Pancreas (tissue), 10 donors: ENCODE results near the gene CALCOCO1. TPM values are rescaled to one million over a fixed set of nuclear protein-coding genes. Genes with fewer than 3 reads are reported as not detected.
"Not testable (repeated sequence)": the region's sequence is repeated elsewhere in the genome, so short reads cannot be mapped to it uniquely, and the experiment has no call there.

ENCODE experiments used
- ATAC-seq, 4 donors: fragments of 200-7000 bp; cut with Tn5 transposase; one replicate each; pipeline versions ENCODE4 v1.8.0 to v1.9.1; 2020; ENCODE audit warnings: mild to moderate bottlenecking in 4 of 4, moderate library complexity in 4 of 4
- DNase-seq, 6 donors: peaks; one replicate each; pipeline ENCODE4 v3.0.0-alpha.2; 2020
- FAIRE-seq: peaks from 2 replicates; lab custom pipeline; 2012; peaks lifted over from hg19 to GRCh38; lab: Jason Lieb, UNC
- H3K27ac ChIP-seq, 4 donors: fragments of 200-600 bp; sonication (generic); 1 replicate in 3 of 4; 2 replicates in 1 of 4; pipeline versions ENCODE4 v1.5.0 to v1.8.0; 2020
- H3K27me3 ChIP-seq, 4 donors: fragments of 200-600 bp; one replicate each; pipeline ENCODE4 v1.8.0; 2021
- H3K36me3 ChIP-seq, 3 donors: fragments of 200-600 bp; sonication (generic) in 1 of 3; one replicate each; pipeline versions ENCODE4 v1.5.0 to v1.8.0; 2020 to 2021
- H3K4me1 ChIP-seq, 3 donors: fragments of 200-600 bp; one replicate each; pipeline ENCODE4 v1.8.0; 2021
- H3K4me3 ChIP-seq, 4 donors: fragments of 200-600 bp; sonication (generic) in 2 of 4; one replicate each; pipeline versions ENCODE4 v1.5.0 to v1.8.0; 2020 to 2021
- H3K9me3 ChIP-seq, 4 donors: fragments of 200-600 bp; one replicate each; pipeline ENCODE4 v1.8.0; 2021
- WGBS, 2 donors: extraction: QIAGEN DNeasy Blood & Tissue Kit; methylation state at CpG; one replicate each; pipeline ENCODE4 v1.1.7; 2013; 5-methylcytosine and 5-hydroxymethylcytosine counted together
- intact Hi-C, 3 donors: fragments of 100-400 bp; cut with DNase I; formaldehyde crosslinking; loops; one replicate each; pipeline versions ENCODE4 v1.11.1 to v1.14.2; 2022
- polyA plus RNA-seq, 2 donors: library from polyadenylated mRNA; stranded (reverse); fragments of 200-250 nt; gene quantifications; one replicate each; pipeline ENCODE4 v1.2.3, GENCODE V29; 2013
- total RNA-seq, 6 donors: library from RNA; stranded (reverse); fragmentation: NEBNext Ultra II Directional in 4 of 6; extraction: Animal tissue kit (Norgen Biotek cat#: 25700) in 4 of 6; gene quantifications; one replicate each; pipeline versions ENCODE4 v1.2.1 to v1.2.4, GENCODE V29; 2021 to 2023
- TF ChIP-seq, protein P1 (sequence below), 4 donors: fragments of 200-600 bp; sonication (generic) in 3 of 4; IDR thresholded peaks; one replicate each; pipeline versions ENCODE4 v1.5.0 to v1.8.0; 2021; ENCODE audit warnings: antibody characterized with exemption in 4 of 4
- donor health status: healthy with polysubstance abuse.
- donor health status: DM: no; HTN: no; CAD: no; lungs with moderate emphysema.
- donor health status: DM: no; HTN: no; CAD: no.
- donor health status: control.
- donor health status: control.
- donor health status: Bipolar disorder and iron deficiency.
- donor health status: DM: yes; HTN: yes; CAD: no.
- donor health status: DM: no; HTN: no; CAD: no.
- donor health status: DM: no; HTN: no; CAD: no.
- donor health status: DM: yes; HTN: yes; CAD: no.

The CALCOCO1 gene
- total and polyA plus RNA-seq, 8 donors, result 28.2 to 103 (median 75.2) TPM

DNA sequence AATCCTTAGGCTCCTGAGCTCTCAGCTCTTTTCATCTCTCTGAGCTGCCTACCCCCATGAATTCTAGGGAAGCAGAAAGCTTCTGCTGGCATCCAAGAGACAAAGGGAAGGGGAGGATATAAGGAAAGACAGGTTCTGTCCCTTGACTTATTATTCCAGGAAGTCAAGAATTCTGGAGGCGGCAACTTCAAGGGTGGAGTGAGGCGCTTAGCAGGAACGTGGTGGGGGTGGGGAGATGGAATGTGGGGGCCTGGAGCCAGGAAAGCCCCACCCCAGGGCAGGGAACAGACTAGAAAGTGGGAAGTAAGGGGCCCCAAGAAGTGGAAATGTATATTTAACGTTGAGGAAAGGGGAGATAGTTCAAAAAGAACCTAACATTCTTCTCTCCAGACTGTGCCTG is 1.4 kb downstream of the CALCOCO1 start:
- no peak for FAIRE-seq
- no peak for DNase-seq
- 35 to 40% methylated on average over 4 of the region's 4 CpGs for WGBS, 2 donors

DNA sequence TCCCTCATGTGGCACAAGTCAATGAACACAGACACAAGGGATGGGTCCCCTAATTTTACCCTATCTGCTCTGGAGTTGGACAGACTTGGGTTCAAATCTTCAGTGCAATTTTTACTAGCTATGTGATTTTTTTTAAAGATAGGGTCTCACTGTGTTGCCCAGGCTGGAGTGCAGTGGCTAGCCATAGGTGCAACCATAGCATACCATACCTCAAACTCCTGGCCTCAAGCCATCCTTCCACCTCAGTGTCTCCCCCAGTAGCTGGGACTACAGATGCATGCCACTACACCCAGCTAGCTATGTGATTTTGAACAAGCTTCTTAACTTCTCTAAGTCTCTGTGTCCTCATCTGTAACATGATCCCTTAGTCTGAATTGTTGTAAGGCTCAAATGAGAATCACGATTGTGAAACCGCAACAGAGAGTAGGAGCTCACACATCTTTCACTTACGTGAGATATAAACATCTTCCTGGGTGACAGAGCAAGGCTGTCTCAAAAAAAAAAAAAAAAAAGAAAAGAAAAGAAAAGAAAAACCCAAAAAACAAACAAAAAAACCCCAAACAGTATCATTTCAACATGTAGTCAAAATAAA is 4.7 kb downstream of the CALCOCO1 start:
- FAIRE-seq (no peak), ATAC-seq (no peak), DNase-seq (no peak)
- TF ChIP-seq, protein P1, sequence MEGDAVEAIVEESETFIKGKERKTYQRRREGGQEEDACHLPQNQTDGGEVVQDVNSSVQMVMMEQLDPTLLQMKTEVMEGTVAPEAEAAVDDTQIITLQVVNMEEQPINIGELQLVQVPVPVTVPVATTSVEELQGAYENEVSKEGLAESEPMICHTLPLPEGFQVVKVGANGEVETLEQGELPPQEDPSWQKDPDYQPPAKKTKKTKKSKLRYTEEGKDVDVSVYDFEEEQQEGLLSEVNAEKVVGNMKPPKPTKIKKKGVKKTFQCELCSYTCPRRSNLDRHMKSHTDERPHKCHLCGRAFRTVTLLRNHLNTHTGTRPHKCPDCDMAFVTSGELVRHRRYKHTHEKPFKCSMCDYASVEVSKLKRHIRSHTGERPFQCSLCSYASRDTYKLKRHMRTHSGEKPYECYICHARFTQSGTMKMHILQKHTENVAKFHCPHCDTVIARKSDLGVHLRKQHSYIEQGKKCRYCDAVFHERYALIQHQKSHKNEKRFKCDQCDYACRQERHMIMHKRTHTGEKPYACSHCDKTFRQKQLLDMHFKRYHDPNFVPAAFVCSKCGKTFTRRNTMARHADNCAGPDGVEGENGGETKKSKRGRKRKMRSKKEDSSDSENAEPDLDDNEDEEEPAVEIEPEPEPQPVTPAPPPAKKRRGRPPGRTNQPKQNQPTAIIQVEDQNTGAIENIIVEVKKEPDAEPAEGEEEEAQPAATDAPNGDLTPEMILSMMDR (IDR thresholded peaks at IDR 0.05), result no peak
- Histone ChIP-seq H3K27ac (no peak overlapping the region), H3K4me1 (peaks cover 5 to 10% (median 7%) of the 10 kb centered on the region in 3 donors), H3K36me3 (peaks cover 3 to 50% (median 21%) of the 10 kb centered on the region in 3 donors), H3K4me3 (no peak overlapping the region), H3K9me3 (no peaks in the 10 kb centered on the region), H3K27me3 (no peaks in the 10 kb centered on the region)
- intact Hi-C loops, result no loop called here
- 90 to 95% methylated on average over 3 of the region's 3 CpGs for WGBS, 2 donors

More for the DNA sequence above, 1.4 kb downstream of the CALCOCO1 start:
- ATAC-seq, result no peak
- intact Hi-C loops, result no loop called here
- Histone ChIP-seq H3K27me3 (no peaks in the 10 kb centered on the region), H3K4me1 (peaks cover 5 to 10% (median 7%) of the 10 kb centered on the region in 3 donors), H3K9me3 (no peaks in the 10 kb centered on the region), H3K27ac (no peak overlapping the region), H3K4me3 (peak overlapping the region in 2 of 4 donors; percentile 64 to 83), H3K36me3 (peaks cover 0 to 35% (median 16%) of the 10 kb centered on the region in 3 donors)
- TF ChIP-seq, protein P1 (IDR thresholded peaks at IDR 0.05), result no peak

DNA sequence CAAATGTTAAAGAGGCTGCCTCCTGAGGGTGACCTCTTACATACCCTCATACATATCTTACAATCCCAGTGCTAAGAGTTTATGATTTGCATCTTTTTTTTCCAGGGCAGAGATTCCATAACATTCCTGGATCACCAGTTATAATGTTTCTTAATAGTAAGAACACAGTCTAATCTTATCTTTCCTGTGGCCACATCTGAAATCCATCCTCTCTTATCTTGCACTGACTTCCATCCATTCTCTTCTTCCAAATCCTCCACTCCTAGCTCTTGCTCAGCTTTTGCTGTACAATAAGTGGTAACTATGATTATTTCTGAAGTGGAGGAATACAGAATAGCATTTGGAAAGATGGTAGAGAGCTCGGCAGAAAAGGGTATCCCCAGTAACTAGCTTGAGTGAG is 6.3 kb downstream of the CALCOCO1 start:
- Histone ChIP-seq H3K4me3 (no peak overlapping the region), H3K27me3 (no peaks in the 10 kb centered on the region), H3K36me3 (peaks cover 3 to 58% (median 21%) of the 10 kb centered on the region in 3 donors), H3K4me1 (peaks cover 2 to 4% (median 2%) of the 10 kb centered on the region in 3 donors), H3K9me3 (no peaks in the 10 kb centered on the region), H3K27ac (no peak overlapping the region)
- ATAC-seq (no peak), FAIRE-seq (no peak), DNase-seq (no peak)
- TF ChIP-seq, protein P1 (IDR thresholded peaks at IDR 0.05), result no peak
- WGBS, 2 donors, result 81 to 100% methylated on average over 1 of the region's 1 CpG
- intact Hi-C loops, result no loop called here

DNA sequence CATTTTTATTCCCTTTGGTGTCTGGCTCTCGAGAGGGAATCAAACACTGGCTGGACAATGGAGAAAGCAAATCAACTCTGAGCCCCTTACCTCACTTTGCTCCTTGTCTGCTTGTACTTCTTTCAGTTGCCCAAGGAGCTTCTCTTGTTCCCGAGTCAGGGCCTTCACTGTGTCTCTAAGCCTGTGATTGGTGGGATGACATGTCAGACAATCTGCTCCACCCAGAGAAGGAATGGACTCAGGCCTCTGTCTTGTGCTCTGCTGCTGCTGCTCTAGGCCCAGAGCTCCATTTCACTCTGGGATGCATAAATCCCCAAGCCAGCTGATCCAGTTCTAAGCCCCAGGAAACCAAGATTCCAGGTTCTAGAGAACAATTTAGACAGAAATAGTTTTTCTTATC is 7.6 kb downstream of the CALCOCO1 start:
- ATAC-seq (no peak), DNase-seq (peak in 1 of 6 donors; percentile 0), FAIRE-seq (no peak)
- Histone ChIP-seq H3K27ac (no peak overlapping the region), H3K4me1 (no peaks in the 10 kb centered on the region), H3K27me3 (no peaks in the 10 kb centered on the region), H3K9me3 (no peaks in the 10 kb centered on the region), H3K36me3 (peaks cover 3 to 69% (median 27%) of the 10 kb centered on the region in 3 donors), H3K4me3 (no peak overlapping the region)
- intact Hi-C loops, result no loop called here
- TF ChIP-seq, protein P1 (IDR thresholded peaks at IDR 0.05), result no peak
- 86 to 89% methylated on average over 2 of the region's 2 CpGs for WGBS, 2 donors

DNA sequence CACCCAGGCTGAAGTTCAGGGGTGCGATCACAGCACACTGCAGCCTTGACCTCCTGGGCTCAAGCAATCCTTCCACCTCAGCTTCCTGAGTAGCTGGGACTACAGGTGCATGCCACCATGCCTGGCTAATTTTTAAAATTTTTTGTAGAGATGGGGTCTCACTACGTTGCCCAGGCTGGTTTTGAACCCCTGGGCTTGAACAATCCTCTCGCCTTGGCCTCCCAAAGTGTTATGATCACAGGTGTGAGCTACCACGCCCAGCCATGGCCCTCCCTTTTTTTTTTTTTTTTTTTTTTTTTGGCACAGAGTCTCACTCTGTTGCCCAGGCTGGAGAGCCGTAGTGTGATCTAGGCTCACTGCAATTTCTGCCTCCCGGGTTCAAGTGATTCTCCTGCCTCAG is 8.7 kb downstream of the CALCOCO1 start:
- 88 to 90% methylated on average over 6 of the region's 6 CpGs for WGBS, 2 donors
- ATAC-seq, H3K9me3 ChIP-seq, H3K27ac ChIP-seq, H3K4me3 ChIP-seq, FAIRE-seq, H3K27me3 ChIP-seq, intact Hi-C loops, H3K4me1 ChIP-seq: not testable (repeated sequence)
- peaks cover 3 to 69% (median 32%) of the 10 kb centered on the region in 3 donors for H3K36me3 ChIP-seq
- DNase-seq, result peak in 1 of 6 donors; percentile 0
